Aorta (tissue), 5 donors: Measurements from ENCODE around the gene SLC34A3. TPM values are rescaled to one million over a fixed set of nuclear protein-coding genes. Genes with fewer than 3 reads are reported as not detected.
A peak's percentile ranks its signal among the peaks of the same experiment; 100 is the strongest.

Source experiments
- ATAC-seq: fragments of 200-7000 bp; cut with Tn5 transposase; one replicate; pipeline ENCODE4 v1.9.1; 2022; ENCODE audit warnings: moderate library complexity; ENCODE audit not compliant: low FRiP score
- DNase-seq, 2 donors: peaks; one replicate each; pipeline ENCODE4 v3.0.0-alpha.2; 2020
- H3K27ac ChIP-seq, 2 donors: one replicate each; pipeline ENCODE4 v1.5.1; 2013; ENCODE audit warnings: low read length in 2 of 2, mild to moderate bottlenecking in 2 of 2, moderate library complexity in 2 of 2, control low read depth in 1 of 2, inconsistent platforms in 1 of 2, low read depth in 1 of 2
- H3K27me3 ChIP-seq, 2 donors: one replicate each; pipeline ENCODE4 v1.6.1; 2013; ENCODE audit warnings: control low read depth in 1 of 2, low read length in 1 of 2, mild to moderate bottlenecking in 1 of 2, moderate library complexity in 1 of 2; ENCODE audit not compliant: insufficient read depth in 2 of 2, control insufficient read depth in 1 of 2
- H3K36me3 ChIP-seq, 2 donors: one replicate each; pipeline ENCODE4 v1.6.1; 2013; ENCODE audit warnings: control low read depth in 1 of 2, low read length in 1 of 2, mild to moderate bottlenecking in 1 of 2; ENCODE audit not compliant: insufficient read depth in 2 of 2, control insufficient read depth in 1 of 2
- H3K4me1 ChIP-seq, 2 donors: one replicate each; pipeline ENCODE4 v1.6.1; 2013; ENCODE audit warnings: low read length in 2 of 2, control low read depth in 1 of 2, mild to moderate bottlenecking in 1 of 2, moderate library complexity in 1 of 2; ENCODE audit not compliant: insufficient read depth in 2 of 2, control insufficient read depth in 1 of 2
- H3K4me3 ChIP-seq, 2 donors: one replicate each; pipeline ENCODE4 v1.5.1; 2013; ENCODE audit warnings: low read length in 2 of 2, control low read depth in 1 of 2, mild to moderate bottlenecking in 1 of 2
- H3K9me3 ChIP-seq: one replicate; pipeline ENCODE4 v1.6.1; 2013; ENCODE audit warnings: mild to moderate bottlenecking, low read length; ENCODE audit not compliant: control insufficient read depth
- WGBS, 2 donors: extraction: QIAGEN DNeasy Blood & Tissue Kit; methylation state at CpG; one replicate each; pipeline ENCODE4 v1.1.7; 2013; 5-methylcytosine and 5-hydroxymethylcytosine counted together
- intact Hi-C, 2 donors: fragments of 100-400 bp; cut with DNase I; formaldehyde crosslinking; loops; one replicate each; pipeline versions ENCODE4 v1.14.2 to v1.15.0; 2022
- long read RNA-seq, 2 donors: library from polyadenylated mRNA; unstranded; transcript quantifications; one replicate each; pipeline ENCODE4 v2.0.0, GENCODE V29; 2020 to 2021
- polyA plus RNA-seq, 2 donors: library from polyadenylated mRNA; stranded (reverse); fragments of 200-250 nt; gene quantifications; one replicate each; pipeline ENCODE4 v1.2.3, GENCODE V29; 2013
- total RNA-seq, 2 donors: library from RNA; stranded (reverse); fragmentation: NEBNext Ultra II Directional; extraction: Animal tissue kit (Norgen Biotek cat#: 25700); gene quantifications; one replicate each; pipeline ENCODE4 v1.2.1, GENCODE V29; 2021
- donor health status: healthy with polysubstance abuse.
- donor health status: Bipolar disorder and iron deficiency.
- donor health status: DM: no; HTN: no; CAD: no.
- donor health status: DM: no; HTN: no; CAD: no.
- donor health status: DM: yes; HTN: yes; CAD: no.

The SLC34A3 gene
- total RNA-seq (not detected), polyA plus RNA-seq (not detected)
- long read RNA-seq, donor 1: 0 reads
- long read RNA-seq, donor 2: 0 reads

DNA sequence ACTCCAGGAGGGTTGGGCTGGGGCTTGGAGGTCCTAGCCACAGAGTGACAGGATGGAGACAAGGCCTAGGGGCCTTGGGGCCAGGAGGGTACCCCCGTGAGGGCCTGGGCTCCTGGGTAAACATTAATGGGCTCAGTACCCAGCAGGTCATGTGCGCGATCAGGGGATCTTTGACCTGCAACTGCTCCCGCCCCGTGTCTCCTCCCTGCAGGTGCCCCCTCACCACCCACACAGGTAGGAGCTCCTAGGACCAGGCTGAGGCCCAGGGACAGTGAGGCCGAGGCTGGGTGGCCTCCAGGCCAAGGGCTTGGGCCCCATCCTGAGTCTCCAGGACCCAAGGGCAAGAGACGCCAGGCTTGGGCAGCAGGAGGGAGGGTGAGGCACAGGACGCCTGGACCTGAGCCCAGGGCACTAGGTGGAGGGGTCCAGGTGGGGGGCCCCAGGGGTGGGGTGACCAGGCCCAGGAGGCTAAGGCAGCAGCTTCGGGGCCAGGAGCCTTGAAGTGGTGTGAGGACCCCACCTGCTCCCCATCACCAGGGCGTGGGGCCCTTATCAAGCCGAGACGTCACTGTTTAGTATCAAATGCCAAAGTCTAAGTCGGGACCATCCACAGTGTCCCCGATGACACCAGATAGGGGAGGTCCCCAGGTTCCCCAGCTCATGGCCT, at the start of gene SLC34A3:
Gene SLC34A3 (plus strand): TSS at position 197 of the 667 bp plus-strand sequence. CDS start 802 bp downstream, outside the sequence.
- 70 to 78% methylated on average over 13 to 14 of the region's 14 CpGs for WGBS, 2 donors
- H3K9me3 ChIP-seq: no peaks in the 10 kb centered on the region

DNA sequence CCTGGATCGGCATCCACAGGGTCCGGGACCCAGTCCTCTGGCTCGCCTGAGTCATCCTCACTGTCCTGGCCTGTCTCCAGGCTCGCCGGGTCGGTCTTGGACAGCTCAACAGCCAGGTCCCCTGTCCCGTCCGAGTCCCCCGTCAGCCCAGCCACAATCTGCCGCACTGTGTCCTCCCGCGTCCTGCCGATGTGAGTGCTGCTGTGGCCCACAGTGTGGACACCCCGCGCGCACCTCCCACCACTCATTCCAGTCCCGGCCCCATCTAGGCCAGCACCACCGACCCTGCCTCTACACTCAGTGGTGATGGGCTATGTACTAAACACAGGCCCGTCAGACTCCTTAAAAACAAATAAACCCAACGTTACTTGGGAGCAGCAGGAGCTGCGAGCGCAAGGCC, 49.0 kb upstream of the SLC34A3 start:
- ATAC-seq (no peak), DNase-seq (no peak)
- Histone ChIP-seq H3K4me1 (no peaks in the 10 kb centered on the region), H3K36me3 (peaks cover 0 to 4% of the 10 kb centered on the region in 2 donors), H3K9me3 (no peaks in the 10 kb centered on the region), H3K4me3 (no peak overlapping the region), H3K27me3 (no peaks in the 10 kb centered on the region), H3K27ac (no peak overlapping the region)
- WGBS, 2 donors: 91 to 93% methylated on average over 22 of the region's 22 CpGs
- intact Hi-C loops: no loop called here

More for the DNA sequence above, at the start of gene SLC34A3:
- DNase-seq (no peak), ATAC-seq (no peak)
- no peaks in the 10 kb centered on the region for H3K4me1 ChIP-seq
- intact Hi-C loops: no loop called here
- H3K27me3 ChIP-seq: no peaks in the 10 kb centered on the region
- no peaks in the 10 kb centered on the region for H3K36me3 ChIP-seq
- no peak within 1 kb of the TSS for H3K27ac ChIP-seq
- no peak within 1 kb of the TSS for H3K4me3 ChIP-seq

DNA sequence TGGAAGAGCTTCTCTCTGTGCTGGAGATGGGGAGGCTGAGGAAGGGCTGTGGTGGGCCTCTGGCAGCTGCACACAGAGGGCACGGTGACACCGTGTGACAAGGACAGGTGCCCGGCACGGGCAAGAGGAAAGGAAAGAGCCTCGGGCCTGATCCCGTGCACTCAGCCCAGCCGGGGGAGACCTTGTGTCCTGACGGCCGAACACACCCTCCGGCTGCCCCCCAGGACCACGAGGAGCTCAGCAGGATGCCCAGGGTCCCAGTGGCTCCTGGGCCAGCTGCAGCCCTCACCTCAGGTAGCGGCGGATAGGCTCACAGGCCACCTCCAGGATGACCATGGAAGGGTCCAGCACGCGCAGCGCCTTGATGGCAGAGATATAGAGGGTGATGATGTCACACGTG, 47.9 kb upstream of the SLC34A3 start:
- intact Hi-C loops: no loop called here
- Histone ChIP-seq H3K27me3 (no peaks in the 10 kb centered on the region), H3K36me3 (peaks cover 0 to 4% of the 10 kb centered on the region in 2 donors), H3K27ac (no peak overlapping the region), H3K4me3 (no peak overlapping the region), H3K9me3 (no peaks in the 10 kb centered on the region), H3K4me1 (no peaks in the 10 kb centered on the region)
- WGBS, 2 donors: 88 to 96% methylated on average over 17 of the region's 17 CpGs
- ATAC-seq: no peak
- DNase-seq: no peak

DNA sequence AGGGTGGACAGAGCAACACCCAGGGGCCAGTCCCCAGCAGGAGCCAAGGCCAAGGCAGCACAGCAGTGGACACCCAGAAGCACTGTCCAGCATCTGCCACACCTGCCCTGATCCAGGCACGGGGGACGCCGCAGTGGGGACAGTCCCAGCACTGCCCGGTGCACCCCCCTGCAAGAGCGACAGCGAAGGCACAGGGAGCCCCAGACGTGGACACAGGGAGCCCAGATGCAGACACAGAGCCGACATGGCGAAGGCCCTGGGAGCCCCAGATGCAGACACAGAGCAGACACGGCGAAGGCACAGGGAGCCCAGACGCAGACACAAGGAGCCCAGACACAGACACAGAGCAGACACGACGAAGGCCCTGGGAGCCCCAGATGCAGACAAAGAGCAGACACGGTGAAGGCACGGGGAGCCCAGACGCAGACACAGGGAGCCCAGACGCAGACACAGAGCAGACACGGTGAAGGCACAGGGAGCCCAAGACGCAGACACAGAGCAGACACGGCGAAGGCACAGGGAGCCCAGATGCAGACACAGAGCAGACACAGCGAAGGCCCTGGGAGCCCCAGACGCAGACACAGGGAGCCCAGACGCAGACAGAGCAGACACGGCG, 46.6 kb upstream of the SLC34A3 start:
- no peaks in the 10 kb centered on the region for H3K27me3 ChIP-seq
- 91 to 94% methylated on average over 27 of the region's 27 CpGs for WGBS, 2 donors
- DNase-seq (no peak), ATAC-seq (no peak)
- no peaks in the 10 kb centered on the region for H3K9me3 ChIP-seq
- no peak overlapping the region for H3K4me3 ChIP-seq
- intact Hi-C loops: no loop called here
- no peaks in the 10 kb centered on the region for H3K4me1 ChIP-seq
- no peak overlapping the region for H3K27ac ChIP-seq
- H3K36me3 ChIP-seq: peaks cover 0 to 4% of the 10 kb centered on the region in 2 donors

DNA sequence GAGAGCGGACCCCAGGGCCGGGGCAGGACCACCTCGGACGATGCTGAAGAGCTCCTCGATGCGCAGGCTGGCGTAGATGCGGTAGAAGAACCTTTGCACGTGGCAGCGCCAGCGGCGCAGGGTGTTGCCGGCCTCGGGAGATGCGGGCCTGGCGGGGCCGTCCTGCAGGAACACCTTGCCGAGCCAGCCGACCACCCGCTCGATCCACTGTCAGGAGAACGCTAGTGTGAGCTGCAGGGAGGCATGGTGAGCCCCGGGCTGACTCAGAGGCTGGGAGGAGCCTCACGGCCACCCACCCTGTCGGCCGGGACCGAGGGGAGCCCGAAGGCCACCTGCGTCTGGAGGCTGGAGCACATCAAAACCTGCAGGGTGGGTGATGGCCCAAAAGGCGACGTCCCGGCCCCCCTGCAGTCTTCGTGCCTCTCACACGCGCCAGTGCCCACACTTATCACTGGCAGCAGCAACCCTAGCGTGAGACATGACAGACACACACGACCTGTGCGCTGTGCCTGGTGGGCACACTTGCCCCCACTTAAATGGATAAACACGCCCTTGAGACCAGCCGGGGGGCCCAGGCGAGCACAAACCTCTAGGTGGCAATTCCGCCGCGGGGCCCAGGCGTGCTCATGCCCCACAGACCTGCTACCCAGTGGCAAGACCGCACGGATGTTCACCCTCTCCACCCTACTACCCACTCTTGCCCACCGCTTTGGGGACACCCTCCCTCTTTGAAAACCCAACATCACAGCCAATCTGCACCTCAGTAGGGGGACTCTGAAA, 45.6 kb upstream of the SLC34A3 start:
- no peak overlapping the region for H3K4me3 ChIP-seq
- H3K27me3 ChIP-seq: no peaks in the 10 kb centered on the region
- intact Hi-C loops: no loop called here
- H3K36me3 ChIP-seq: peaks cover 0 to 4% of the 10 kb centered on the region in 2 donors
- no peaks in the 10 kb centered on the region for H3K9me3 ChIP-seq
- ATAC-seq: no peak
- WGBS, 2 donors: 91 to 94% methylated on average over 48 of the region's 48 CpGs
- DNase-seq: no peak
- no peaks in the 10 kb centered on the region for H3K4me1 ChIP-seq
- H3K27ac ChIP-seq: no peak overlapping the region

DNA sequence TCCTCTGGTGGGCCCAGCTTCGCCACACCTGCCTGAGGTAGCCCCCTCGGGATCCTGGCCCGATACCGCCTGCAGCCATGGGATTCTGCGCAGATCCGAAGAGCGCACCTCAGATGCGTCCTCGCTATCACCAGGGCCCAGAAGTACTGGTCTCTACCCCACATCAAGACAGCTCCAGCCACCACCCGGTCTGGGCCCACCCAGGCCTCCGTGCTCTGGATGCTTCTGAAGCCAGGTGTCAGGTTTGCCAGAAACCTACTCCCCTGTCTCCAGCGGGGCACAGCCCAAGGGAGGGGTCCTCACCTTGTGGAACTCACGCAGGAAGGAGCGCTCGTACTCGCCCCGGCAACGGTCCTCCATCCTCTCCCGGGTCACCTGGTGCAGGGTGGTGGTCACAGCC, 44.8 kb upstream of the SLC34A3 start:
- no peak overlapping the region for H3K4me3 ChIP-seq
- no peak for ATAC-seq
- H3K36me3 ChIP-seq: peaks cover 0 to 4% of the 10 kb centered on the region in 2 donors
- H3K27ac ChIP-seq: no peak overlapping the region
- H3K4me1 ChIP-seq: no peaks in the 10 kb centered on the region
- intact Hi-C loops: no loop called here
- no peaks in the 10 kb centered on the region for H3K27me3 ChIP-seq
- DNase-seq: no peak
- 91 to 92% methylated on average over 19 of the region's 19 CpGs for WGBS, 2 donors
- no peaks in the 10 kb centered on the region for H3K9me3 ChIP-seq

DNA sequence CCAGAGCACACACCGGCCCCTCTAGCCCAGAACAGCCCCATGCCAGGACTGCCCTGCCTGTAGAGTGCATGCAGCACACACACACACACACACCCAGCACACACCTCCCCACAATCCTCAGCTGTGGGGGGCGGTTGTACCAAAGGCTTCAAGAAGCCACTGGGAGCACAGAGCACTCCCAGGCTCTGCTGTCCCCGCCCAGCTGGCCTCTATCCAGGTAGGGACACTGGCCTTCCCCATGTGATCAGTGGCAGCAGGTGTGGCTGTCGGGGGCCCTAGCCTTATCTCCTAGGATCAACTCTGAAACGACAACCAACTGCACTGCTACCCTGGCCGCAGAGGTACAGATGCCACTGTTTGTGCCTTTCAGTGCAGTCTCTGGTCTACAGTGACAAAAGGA, 44.3 kb upstream of the SLC34A3 start:
- WGBS, 2 donors: 81 to 83% methylated on average over 6 of the region's 6 CpGs
- H3K27ac ChIP-seq: no peak overlapping the region
- no peaks in the 10 kb centered on the region for H3K27me3 ChIP-seq
- intact Hi-C loops: no loop called here
- no peak for ATAC-seq
- DNase-seq: no peak
- H3K36me3 ChIP-seq: peaks cover 0 to 2% of the 10 kb centered on the region in 2 donors
- H3K4me1 ChIP-seq: no peaks in the 10 kb centered on the region
- H3K4me3 ChIP-seq: no peak overlapping the region
- H3K9me3 ChIP-seq: no peaks in the 10 kb centered on the region

DNA sequence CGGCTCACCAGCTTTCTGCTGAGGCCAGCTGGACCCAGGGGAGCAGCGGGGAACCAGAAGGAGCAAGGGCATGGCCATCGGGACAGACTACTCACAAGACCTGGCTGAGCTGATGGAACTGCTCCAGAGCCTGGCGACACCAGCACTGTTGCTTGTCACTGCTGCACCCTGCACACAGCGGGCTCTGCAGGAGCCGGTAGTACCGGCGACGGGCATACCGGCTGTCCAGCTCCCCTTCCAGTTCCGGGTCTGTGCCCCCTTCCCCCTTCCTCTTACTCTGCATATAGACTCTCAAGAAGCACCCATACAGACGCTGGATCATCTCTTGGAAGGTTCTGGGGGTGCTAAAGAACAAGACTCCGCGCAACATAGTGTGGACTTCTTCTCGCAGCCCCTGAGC, 43.3 kb upstream of the SLC34A3 start:
- no peaks in the 10 kb centered on the region for H3K4me1 ChIP-seq
- peak overlapping the region in 1 of 2 donors; percentile 74 for H3K4me3 ChIP-seq
- no peaks in the 10 kb centered on the region for H3K9me3 ChIP-seq
- H3K36me3 ChIP-seq: peaks cover 0 to 2% of the 10 kb centered on the region in 2 donors
- WGBS, 2 donors: 81 to 84% methylated on average over 15 of the region's 15 CpGs
- DNase-seq (no peak), ATAC-seq (no peak)
- no peaks in the 10 kb centered on the region for H3K27me3 ChIP-seq
- intact Hi-C loops: no loop called here
- H3K27ac ChIP-seq: no peak overlapping the region
